WTC11 (cell line): Measurements from ENCODE around the gene FAM217A. TPM values are rescaled to one million over a fixed set of nuclear protein-coding genes. Genes with fewer than 3 reads are reported as not detected.

Experiments
- ATAC-seq: fragments of 200-7000 bp; cut with Tn5 transposase; 2 replicates; pipeline ENCODE4 v1.10.0; 2021; ENCODE audit warnings: mild to moderate bottlenecking, moderate library complexity
- CTCF ChIA-PET: fragments of 300-600 bp; sonication (Branson Sonifier 250); formaldehyde crosslinking; loops from one replicate; lab custom pipeline; 2021; ENCODE audit warnings: antibody characterized with exemption; lab: Charles Lee
- POLR2A ChIA-PET: fragments of 350-600 bp; sonication (Branson Sonifier 250); formaldehyde crosslinking; loops from one replicate; lab custom pipeline; 2021; ENCODE audit warnings: antibody characterized with exemption; lab: Charles Lee
- DNase-seq: peaks from one replicate; pipeline ENCODE4 v3.0.0; 2021; ENCODE audit warnings: low spot score
- H3K27ac Mint-ChIP-seq: 2 replicates; pipeline ENCODE4 v1.8.0; 2021; ENCODE audit warnings: mixed read lengths
- H3K27me3 Mint-ChIP-seq: 2 replicates; pipeline ENCODE4 v1.8.0; 2021; ENCODE audit warnings: low read depth, mild to moderate bottlenecking, moderate library complexity, mixed read lengths
- H3K36me3 Mint-ChIP-seq: 2 replicates; pipeline ENCODE4 v1.8.0; 2021; ENCODE audit warnings: mixed read lengths
- H3K4me1 Mint-ChIP-seq: 2 replicates; pipeline ENCODE4 v1.8.0; 2022; ENCODE audit warnings: mixed read lengths
- H3K4me3 Mint-ChIP-seq: 2 replicates; pipeline ENCODE4 v1.8.0; 2021; ENCODE audit warnings: mild to moderate bottlenecking, moderate library complexity, mixed read lengths
- H3K9me3 Mint-ChIP-seq: 2 replicates; pipeline ENCODE4 v1.8.0; 2021; ENCODE audit warnings: mixed read lengths
- AFF4 ChIP-seq: sonication (generic); formaldehyde crosslinking; IDR thresholded peaks from 2 replicates; pipeline ENCODE4 v1.8.1; 2023; ENCODE audit warnings: mild to moderate bottlenecking, missing genetic modification reagents, borderline replicate concordance
- ATF3 ChIP-seq: sonication (generic); formaldehyde crosslinking; conservative IDR thresholded peaks from 2 replicates; pipeline ENCODE4 v1.8.1; 2022; ENCODE audit warnings: mild to moderate bottlenecking, missing genetic modification reagents
- CREB1 ChIP-seq: sonication (generic); formaldehyde crosslinking; IDR thresholded peaks from 2 replicates; pipeline ENCODE4 v1.8.0; 2023; ENCODE audit warnings: mild to moderate bottlenecking, missing genetic modification reagents
- CTCF ChIP-seq: fragments of 200-600 bp; IDR thresholded peaks from 2 replicates; pipeline ENCODE4 v1.8.0; 2022; ENCODE audit warnings: antibody characterized with exemption
- E2F5 ChIP-seq: sonication (generic); formaldehyde crosslinking; IDR thresholded peaks from 2 replicates; pipeline ENCODE4 v1.8.1; 2022; ENCODE audit warnings: mild to moderate bottlenecking, moderate library complexity, missing genetic modification reagents
- EMX1 ChIP-seq: fragments of 250-450 bp; sonication (Bioruptor Pico); IDR thresholded peaks from 2 replicates; pipeline ENCODE4 v1.8.0; 2021; ENCODE audit warnings: mild to moderate bottlenecking
- ETV6 ChIP-seq: sonication (generic); formaldehyde crosslinking; IDR thresholded peaks from 2 replicates; pipeline ENCODE4 v1.8.1; 2022; ENCODE audit warnings: mild to moderate bottlenecking, missing genetic modification reagents
- GRHL2 ChIP-seq: fragments of 250-450 bp; sonication (Bioruptor Pico); IDR thresholded peaks from 2 replicates; pipeline ENCODE4 v1.8.0; 2022; ENCODE audit warnings: mild to moderate bottlenecking, moderate library complexity; ENCODE audit not compliant: insufficient replicate concordance, severe bottlenecking
- GTF2I ChIP-seq: fragments of 250-450 bp; sonication (Bioruptor Pico); conservative IDR thresholded peaks from 2 replicates; pipeline ENCODE4 v1.4.0; 2021; ENCODE audit warnings: mild to moderate bottlenecking
- IRF2 ChIP-seq: sonication (generic); formaldehyde crosslinking; IDR thresholded peaks from 2 replicates; pipeline ENCODE4 v1.8.0; 2022; ENCODE audit warnings: low read depth, missing genetic modification reagents, borderline replicate concordance
- MLX ChIP-seq: sonication (generic); formaldehyde crosslinking; IDR thresholded peaks from 2 replicates; pipeline ENCODE4 v1.8.1; 2023; ENCODE audit warnings: mild to moderate bottlenecking, missing genetic modification reagents, moderate library complexity
- NFYB ChIP-seq: sonication (generic); formaldehyde crosslinking; conservative IDR thresholded peaks from 2 replicates; pipeline ENCODE4 v1.8.0; 2022; ENCODE audit warnings: low read depth, missing genetic modification reagents
- OVOL2 ChIP-seq: fragments of 250-450 bp; sonication (Bioruptor Pico); IDR thresholded peaks from 2 replicates; pipeline ENCODE4 v1.9.0; 2021; ENCODE audit warnings: mild to moderate bottlenecking, borderline replicate concordance
- SP1 ChIP-seq: sonication (generic); formaldehyde crosslinking; conservative IDR thresholded peaks from 2 replicates; pipeline ENCODE4 v1.8.1; 2022; ENCODE audit warnings: missing genetic modification reagents
- USF1 ChIP-seq: sonication (generic); formaldehyde crosslinking; IDR thresholded peaks from 2 replicates; pipeline ENCODE4 v1.8.0; 2022; ENCODE audit warnings: mild to moderate bottlenecking, missing genetic modification reagents
- ZMAT4 ChIP-seq: fragments of 250-450 bp; sonication (Bioruptor Pico); IDR thresholded peaks from 2 replicates; pipeline ENCODE4 v1.9.0; 2021; ENCODE audit warnings: mild to moderate bottlenecking
- ZNF121 ChIP-seq: sonication (generic); formaldehyde crosslinking; IDR thresholded peaks from 2 replicates; pipeline ENCODE4 v1.8.0; 2023; ENCODE audit warnings: missing genetic modification reagents
- ZNF281 ChIP-seq: sonication (generic); formaldehyde crosslinking; IDR thresholded peaks from 2 replicates; pipeline ENCODE4 v1.8.0; 2023; ENCODE audit warnings: mild to moderate bottlenecking, missing genetic modification reagents
- ZNF423 ChIP-seq: fragments of 250-450 bp; sonication (Bioruptor Pico); IDR thresholded peaks from 2 replicates; pipeline ENCODE4 v2.1.2; 2022; ENCODE audit warnings: mild to moderate bottlenecking, moderate library complexity
- total RNA-seq: library from RNA; stranded (reverse); gene quantifications from 3 replicates; pipeline ENCODE4 v1.2.3, GENCODE V29; 2021

Gene FAM217A
- total RNA-seq, 1 experiment from 2014 or later = not detected

GRCh38 chr6:4059115-4059777 is 19.7 kb downstream of the FAM217A start (continued):
- TF ChIP-seq ETV6 (CRISPR knock-in tag) (no peak), ATF3 (CRISPR knock-in tag) (no peak), AFF4 (CRISPR knock-in tag) (no peak), SP1 (CRISPR knock-in tag) (no peak), NFYB (CRISPR knock-in tag) (no peak), USF1 (no peak), CREB1 (no peak)

- CTCF ChIA-PET = interaction anchor here (1.1 kb wide), 1 partner anchor 153 kb away, joined by 3 read pairs; no protein-coding TSS in a partner anchor
Measured at GRCh38 chr6:4057036-4057435, 21.9 kb downstream of the FAM217A start.

More at GRCh38 chr6:4057036-4057435, 21.9 kb downstream of the FAM217A start:
- DNase-seq (no peak), ATAC-seq (no peak)
- Mint-ChIP-seq H3K9me3 (no peaks in the 10 kb centered on the region), H3K4me3 (no peak overlapping the region), H3K27me3 (no peaks in the 10 kb centered on the region), H3K4me1 (peaks cover 3% of the 10 kb centered on the region; the same call in 1 of the 2 replicates), H3K36me3 (peaks cover 77% of the 10 kb centered on the region), H3K27ac (no peak overlapping the region)
- TF ChIP-seq ZMAT4 (no peak), MLX (CRISPR knock-in tag) (no peak), CTCF (no peak), IRF2 (no peak), GTF2I (CRISPR knock-in tag) (no peak), ZNF281 (no peak), ZNF121 (no peak), E2F5 (CRISPR knock-in tag) (no peak), ZNF423 (CRISPR knock-in tag) (no peak), OVOL2 (CRISPR knock-in tag) (no peak), EMX1 (CRISPR knock-in tag) (no peak), GRHL2 (no peak)
- POLR2A ChIA-PET = no interaction called here
